ENCODE measurements around the gene LRP1B.
"Not testable (repeated sequence)": the region's sequence is repeated elsewhere in the genome, so short reads cannot be mapped to it uniquely, and the experiment has no call there.

Gene LRP1B

GRCh38 chr2:140351692-140352091 is 1779.1 kb downstream of the LRP1B start:
- Mint-ChIP-seq H3K27ac (no peak overlapping the region), H3K27me3 (ENCODE audit: low read depth) (no peaks in the 10 kb centered on the region), H3K36me3 (ENCODE audit: low read depth) (no peaks in the 10 kb centered on the region), H3K9me3 (no peaks in the 10 kb centered on the region), H3K4me3 (no peak overlapping the region), H3K4me1 (no peaks in the 10 kb centered on the region)
- no peak for TF ChIP-seq CTCF (IDR thresholded peaks at IDR 0.05; ENCODE audit: unreplicated experiment in 3 of 3)

DNA sequence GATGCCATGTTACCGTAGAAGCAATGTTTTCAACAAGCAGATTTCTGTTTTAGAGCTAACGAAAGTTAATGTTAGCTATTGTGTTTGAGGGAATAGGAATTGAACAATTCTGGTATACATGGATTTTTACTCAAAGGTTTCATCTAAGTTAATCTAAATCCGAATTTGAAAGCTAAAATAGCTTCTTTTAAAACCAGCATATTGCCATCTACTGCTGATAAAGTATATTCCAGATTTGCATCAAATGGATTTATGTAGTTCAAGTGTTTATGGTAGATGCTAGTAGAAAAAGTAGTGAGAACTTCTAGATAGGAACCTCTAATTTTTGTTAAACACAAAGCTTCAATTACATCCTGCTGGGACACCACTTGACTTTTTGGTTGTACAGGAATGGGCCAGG is 1781.1 kb downstream of the LRP1B start:
- no peaks in the 10 kb centered on the region for H3K36me3 Mint-ChIP-seq (ENCODE audit: low read depth)
- TF ChIP-seq CTCF (IDR thresholded peaks at IDR 0.05; ENCODE audit: unreplicated experiment in 3 of 3), result no peak

DNA sequence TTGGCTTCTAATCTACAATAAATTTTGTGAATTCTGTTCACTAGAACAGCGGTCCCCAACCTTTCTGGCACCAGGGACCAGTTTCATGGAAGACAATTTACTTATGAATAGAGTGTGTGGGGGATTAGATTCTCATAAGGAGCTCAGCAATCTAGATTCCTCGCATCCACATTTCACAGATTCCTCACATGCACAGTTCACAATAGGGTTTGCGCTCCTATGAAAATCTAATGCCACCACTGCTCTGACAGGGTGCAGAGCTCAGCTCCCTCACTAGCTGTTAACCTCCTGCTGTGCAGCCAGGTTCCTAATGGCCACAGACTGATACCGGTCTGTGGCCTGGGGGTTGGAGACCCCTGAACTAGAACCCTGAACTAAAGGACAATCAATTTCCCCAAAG is 1782.0 kb downstream of the LRP1B start:
- Mint-ChIP-seq H3K27ac (no peak overlapping the region), H3K27me3 (ENCODE audit: low read depth) (no peaks in the 10 kb centered on the region), H3K4me3 (no peak overlapping the region), H3K9me3 (no peaks in the 10 kb centered on the region), H3K4me1 (no peaks in the 10 kb centered on the region), H3K36me3 (ENCODE audit: low read depth) (no peaks in the 10 kb centered on the region)
- no peak for TF ChIP-seq CTCF (IDR thresholded peaks at IDR 0.05; ENCODE audit: unreplicated experiment in 3 of 3)

More for the DNA sequence above, 1781.1 kb downstream of the LRP1B start:
- no peak overlapping the region for H3K4me3 Mint-ChIP-seq
- no peaks in the 10 kb centered on the region for H3K9me3 Mint-ChIP-seq
- no peaks in the 10 kb centered on the region for H3K4me1 Mint-ChIP-seq
- no peak overlapping the region for H3K27ac Mint-ChIP-seq
- no peaks in the 10 kb centered on the region for H3K27me3 Mint-ChIP-seq (ENCODE audit: low read depth)

DNA sequence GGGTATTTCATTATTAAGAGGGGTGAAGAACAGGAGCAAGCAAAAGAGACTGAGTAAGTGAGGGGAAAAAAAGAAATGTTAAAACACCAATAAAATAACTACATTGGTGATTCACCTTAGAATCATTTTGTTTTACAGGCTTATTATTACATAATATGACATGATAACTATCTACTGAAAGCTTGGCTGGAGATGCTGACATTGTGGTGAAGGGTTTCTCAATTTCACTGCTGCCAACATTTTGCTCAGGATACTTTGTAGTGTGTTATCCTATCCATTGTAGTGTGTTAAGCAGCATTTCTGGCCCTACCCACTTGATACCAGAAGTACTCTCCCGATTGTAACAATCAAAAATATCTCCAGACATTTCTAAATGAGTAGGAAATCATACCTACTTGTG is 1786.0 kb downstream of the LRP1B start:
- Mint-ChIP-seq H3K4me3 (no peak overlapping the region), H3K4me1 (no peaks in the 10 kb centered on the region), H3K27me3 (ENCODE audit: low read depth) (no peaks in the 10 kb centered on the region), H3K9me3 (no peaks in the 10 kb centered on the region), H3K36me3 (ENCODE audit: low read depth) (no peaks in the 10 kb centered on the region), H3K27ac (no peak overlapping the region)
- no peak for TF ChIP-seq CTCF (IDR thresholded peaks at IDR 0.05; ENCODE audit: unreplicated experiment in 3 of 3)

GRCh38 chr2:140344266-140344665 is 1786.5 kb downstream of the LRP1B start:
- H3K36me3 Mint-ChIP-seq (ENCODE audit: low read depth); H3K4me3 Mint-ChIP-seq; H3K27me3 Mint-ChIP-seq (ENCODE audit: low read depth); H3K27ac Mint-ChIP-seq; H3K9me3 Mint-ChIP-seq; H3K4me1 Mint-ChIP-seq: not testable (repeated sequence)

DNA sequence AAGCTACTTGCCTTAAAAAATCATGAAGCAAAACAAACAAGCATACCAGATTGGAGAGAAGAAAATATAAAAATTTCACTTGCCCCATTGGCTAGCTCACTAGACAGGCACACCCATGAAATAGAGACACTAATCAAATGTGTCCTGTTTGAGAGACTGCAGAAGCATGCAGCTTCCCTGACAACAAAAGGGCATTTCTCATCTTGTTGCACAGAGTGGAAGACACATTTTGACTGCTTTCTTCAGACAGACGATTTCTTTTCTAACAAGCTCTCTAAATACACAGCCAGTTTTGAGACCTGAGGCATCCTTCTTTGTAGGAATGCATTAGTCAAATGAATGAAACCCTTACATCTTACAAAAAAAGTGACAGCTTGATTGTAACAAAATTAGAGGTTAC is 1792.0 kb downstream of the LRP1B start:
- Mint-ChIP-seq H3K27me3 (ENCODE audit: low read depth) (no peaks in the 10 kb centered on the region), H3K4me1 (no peaks in the 10 kb centered on the region), H3K9me3 (no peaks in the 10 kb centered on the region), H3K36me3 (ENCODE audit: low read depth) (no peaks in the 10 kb centered on the region), H3K27ac (no peak overlapping the region), H3K4me3 (no peak overlapping the region)
- TF ChIP-seq CTCF (IDR thresholded peaks at IDR 0.05; ENCODE audit: unreplicated experiment in 3 of 3), result no peak

DNA sequence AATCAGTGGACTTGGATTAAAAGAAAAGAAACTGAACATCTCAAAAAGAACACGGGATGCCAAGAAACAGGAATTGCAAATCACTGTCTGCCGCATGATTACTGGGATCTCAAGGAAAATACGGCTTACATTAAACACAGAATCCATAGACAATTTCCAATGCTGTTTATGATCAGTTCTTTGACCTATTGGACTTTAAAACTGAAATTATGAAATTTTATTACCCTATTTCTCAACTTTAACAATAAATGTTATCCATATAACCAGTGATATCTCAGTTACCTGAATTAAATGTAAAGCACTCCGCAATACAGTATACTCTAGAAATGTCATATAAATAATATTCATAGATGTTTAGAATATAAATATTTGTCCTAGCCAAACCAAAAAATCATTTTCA is 1793.8 kb downstream of the LRP1B start:
- no peak overlapping the region for H3K4me3 Mint-ChIP-seq
- H3K27me3 Mint-ChIP-seq (ENCODE audit: low read depth), result no peaks in the 10 kb centered on the region
- H3K27ac Mint-ChIP-seq, result no peak overlapping the region
- no peaks in the 10 kb centered on the region for H3K9me3 Mint-ChIP-seq
- TF ChIP-seq CTCF (IDR thresholded peaks at IDR 0.05; ENCODE audit: unreplicated experiment in 3 of 3), result no peak
- H3K4me1 Mint-ChIP-seq, result no peaks in the 10 kb centered on the region
- no peaks in the 10 kb centered on the region for H3K36me3 Mint-ChIP-seq (ENCODE audit: low read depth)

Measured in nephron (organoid).